ENCODE results near the gene CTU2.
A peak's percentile ranks its signal among the peaks of the same experiment; 100 is the strongest.

The CTU2 gene

GRCh38 chr16:88672776-88673175 lies 33.5 kb upstream of the CTU2 start:
- DNase-seq (ENCODE audit: low read depth in 1 of 2, low spot score in 1 of 2), result peak in 1 of 2 experiments; percentile 44
- in situ Hi-C loops (cut with HindIII; ENCODE audit: low pct_unique_long_range_greater_than_20kb, low sequenced_read_pairs), result no loop called here
- TF ChIP-seq JUND (IDR thresholded peaks at IDR 0.05; ENCODE audit: low read depth), result no peak

- no peak for DNase-seq (ENCODE audit: low read depth in 1 of 2, low spot score in 1 of 2)
- in situ Hi-C loops (cut with HindIII; ENCODE audit: low pct_unique_long_range_greater_than_20kb, low sequenced_read_pairs), result no loop called here
- TF ChIP-seq JUND (IDR thresholded peaks at IDR 0.05; ENCODE audit: low read depth), result no peak
Measured at GRCh38 chr16:88673716-88674379, 32.5 kb upstream of the CTU2 start.

GRCh38 chr16:88676502-88677242 lies 29.6 kb upstream of the CTU2 start:
- no peak for TF ChIP-seq JUND (IDR thresholded peaks at IDR 0.05; ENCODE audit: low read depth)
- no peak for DNase-seq (ENCODE audit: low read depth in 1 of 2, low spot score in 1 of 2)
- in situ Hi-C loops (cut with HindIII; ENCODE audit: low pct_unique_long_range_greater_than_20kb, low sequenced_read_pairs), result no loop called here

- in situ Hi-C loops (cut with HindIII; ENCODE audit: low pct_unique_long_range_greater_than_20kb, low sequenced_read_pairs), result no loop called here
- TF ChIP-seq JUND (IDR thresholded peaks at IDR 0.05; ENCODE audit: low read depth), result no peak
- no peak for DNase-seq (ENCODE audit: low read depth in 1 of 2, low spot score in 1 of 2)
Measured at GRCh38 chr16:88677721-88678120, 28.6 kb upstream of the CTU2 start.

GRCh38 chr16:88678224-88678979 lies 27.9 kb upstream of the CTU2 start:
- no peak for TF ChIP-seq JUND (IDR thresholded peaks at IDR 0.05; ENCODE audit: low read depth)
- in situ Hi-C loops (cut with HindIII; ENCODE audit: low pct_unique_long_range_greater_than_20kb, low sequenced_read_pairs), result no loop called here
- DNase-seq (ENCODE audit: low read depth in 1 of 2, low spot score in 1 of 2), result no peak

GRCh38 chr16:88680554-88681083 lies 25.7 kb upstream of the CTU2 start:
- no peak for DNase-seq (ENCODE audit: low read depth in 1 of 2, low spot score in 1 of 2)
- no peak for TF ChIP-seq JUND (IDR thresholded peaks at IDR 0.05; ENCODE audit: low read depth)
- in situ Hi-C loops (cut with HindIII; ENCODE audit: low pct_unique_long_range_greater_than_20kb, low sequenced_read_pairs), result no loop called here

- in situ Hi-C loops (cut with HindIII; ENCODE audit: low pct_unique_long_range_greater_than_20kb, low sequenced_read_pairs), result no loop called here
- no peak for TF ChIP-seq JUND (IDR thresholded peaks at IDR 0.05; ENCODE audit: low read depth)
- peak; percentile 83 to 90 for DNase-seq (ENCODE audit: low read depth in 1 of 2, low spot score in 1 of 2)
Measured at GRCh38 chr16:88681084-88681680, 25.1 kb upstream of the CTU2 start.

GRCh38 chr16:88681709-88682451 lies 24.4 kb upstream of the CTU2 start:
- TF ChIP-seq JUND (IDR thresholded peaks at IDR 0.05; ENCODE audit: low read depth), result no peak
- in situ Hi-C loops (cut with HindIII; ENCODE audit: low pct_unique_long_range_greater_than_20kb, low sequenced_read_pairs), result no loop called here

GRCh38 chr16:88684569-88685155 lies 21.6 kb upstream of the CTU2 start:
- no peak for DNase-seq (ENCODE audit: low read depth in 1 of 2, low spot score in 1 of 2)
- no peak for TF ChIP-seq JUND (IDR thresholded peaks at IDR 0.05; ENCODE audit: low read depth)
- in situ Hi-C loops (cut with HindIII; ENCODE audit: low pct_unique_long_range_greater_than_20kb, low sequenced_read_pairs), result no loop called here

More at GRCh38 chr16:88681709-88682451, 24.4 kb upstream of the CTU2 start:
- no peak for DNase-seq (ENCODE audit: low read depth in 1 of 2, low spot score in 1 of 2)

GRCh38 chr16:88685156-88686061 lies 20.9 kb upstream of the CTU2 start:
- in situ Hi-C loops (cut with HindIII; ENCODE audit: low pct_unique_long_range_greater_than_20kb, low sequenced_read_pairs), result no loop called here
- DNase-seq (ENCODE audit: low read depth in 1 of 2, low spot score in 1 of 2), result peak in 1 of 2 experiments; percentile 31
- TF ChIP-seq JUND (IDR thresholded peaks at IDR 0.05; ENCODE audit: low read depth), result no peak

GRCh38 chr16:88686062-88686438 lies 20.3 kb upstream of the CTU2 start:
- in situ Hi-C loops (cut with HindIII; ENCODE audit: low pct_unique_long_range_greater_than_20kb, low sequenced_read_pairs), result no loop called here

More at GRCh38 chr16:88686062-88686438, 20.3 kb upstream of the CTU2 start:
- DNase-seq (ENCODE audit: low read depth in 1 of 2, low spot score in 1 of 2), result peak; percentile 80 to 84
- TF ChIP-seq JUND (IDR thresholded peaks at IDR 0.05; ENCODE audit: low read depth), result no peak
